ENCODE measurements around the gene DMD. TPM values are rescaled to one million over a fixed set of nuclear protein-coding genes. Genes with fewer than 3 reads are reported as not detected.

The DMD gene
- total and polyA plus RNA-seq, 2 of the 8 experiments (the other 6 are each of a cell fraction or from before 2014, with no cell fraction given), result 4.8 to 7.4 TPM

DNA sequence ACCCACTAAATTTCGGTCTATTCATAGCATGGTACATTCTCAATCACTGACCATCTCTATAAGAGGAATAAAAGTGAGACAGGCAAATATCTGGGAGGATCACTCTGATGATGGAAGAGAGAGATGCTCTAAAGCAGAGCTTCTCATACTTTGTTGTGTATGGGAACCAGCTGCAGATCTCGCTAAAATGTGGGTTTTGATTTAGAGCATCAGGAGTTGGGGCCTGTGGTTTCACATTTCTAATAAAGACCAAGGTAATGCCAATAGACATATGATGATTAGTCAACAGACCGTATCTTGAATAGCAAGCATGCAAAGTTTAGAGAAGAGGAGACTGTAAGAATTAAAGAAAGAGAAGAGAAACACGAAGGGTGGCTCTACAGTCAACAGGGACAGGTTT lies 2032.1 kb downstream of the DMD start:
- H3K79me1 ChIP-seq (ENCODE audit: low read depth, low read length), result no peaks in the 10 kb centered on the region
- no peaks in the 10 kb centered on the region; a peak in 1 of 8 replicates for H3K36me3 ChIP-seq (ENCODE audit: control insufficient read depth in 2 of 4, insufficient read depth in 4 of 4, low read length in 3 of 4)
- no peak overlapping the region for H4K5ac ChIP-seq (ENCODE audit: insufficient read length, low read depth, low read length)
- H3K56ac ChIP-seq (replicated peaks; ENCODE audit: insufficient read length, low read depth, low read length), result no peak overlapping the region
- no peaks in the 10 kb centered on the region for H3K27me3 ChIP-seq (replicated peaks in 1 of 4; ENCODE audit: control insufficient read depth in 3 of 4, extremely low read depth in 1 of 4, insufficient read depth in 3 of 4, low read length in 3 of 4)
- H3K18ac ChIP-seq (ENCODE audit: extremely low read depth, low read length), result no peak overlapping the region
- H3K79me2 ChIP-seq (ENCODE audit: control insufficient read depth in 1 of 2, insufficient read depth in 2 of 2, low read length in 2 of 2), result no peaks in the 10 kb centered on the region
- no peaks in the 10 kb centered on the region for H3K4me1 ChIP-seq (replicated peaks in 1 of 4; ENCODE audit: control insufficient read depth in 3 of 4, insufficient read depth in 4 of 4, low read length in 3 of 4)
- no peak overlapping the region for H2AK5ac ChIP-seq (ENCODE audit: low read depth, low read length)
- no peak overlapping the region for H3K27ac ChIP-seq (ENCODE audit: low read depth, low read length)
- FAIRE-seq (no peak), DNase-seq (ENCODE audit: low read depth in 1 of 2, low spot score in 2 of 2) (no peak)
- no peak overlapping the region for H2BK12ac ChIP-seq (ENCODE audit: low read depth, low read length)
- H2BK20ac ChIP-seq (ENCODE audit: low read length), result no peak overlapping the region
- H3K4ac ChIP-seq (replicated peaks; ENCODE audit: insufficient read length, low read depth, low read length), result no peak overlapping the region
- CTCF ChIA-PET (ENCODE audit: partially characterized antibody), result no interaction called here
- no peak overlapping the region for H4K8ac ChIP-seq (ENCODE audit: extremely low read depth, insufficient read depth, low read length)
- H2BK5ac ChIP-seq (ENCODE audit: low read depth, low read length), result no peak overlapping the region
- H2BK15ac ChIP-seq (ENCODE audit: low read length), result no peak overlapping the region
- no peaks in the 10 kb centered on the region for H3K9me3 ChIP-seq (ENCODE audit: insufficient read depth in 2 of 2, low read depth in 1 of 2, low read length in 1 of 2)
- H3K4me2 ChIP-seq (ENCODE audit: insufficient read depth in 1 of 2, low read depth in 2 of 2, low read length in 2 of 2), result no peak overlapping the region
- no peak overlapping the region for H2AFZ ChIP-seq (ENCODE audit: low read length)
- 95% methylated on average over 2 of the region's 4 CpGs; no CpG with 5 or more reads in 1 of the 2 experiments for WGBS, 2 experiments (ENCODE audit: extremely low coverage in 1 of 2, insufficient coverage in 1 of 2, insufficient read length in 1 of 2, insufficient replicate concordance in 2 of 2, low coverage in 1 of 2, low lambda C conversion rate in 2 of 2, missing lambda C conversion rate in 1 of 2)
- H3K14ac ChIP-seq (ENCODE audit: insufficient read length), result no peak overlapping the region
- H2BK120ac ChIP-seq (replicated peaks; ENCODE audit: low read depth, low read length), result no peak overlapping the region
- H3K23ac ChIP-seq (ENCODE audit: insufficient read length), result no peak overlapping the region
- H3K23me2 ChIP-seq (ENCODE audit: low read depth, low read length), result no peaks in the 10 kb centered on the region
- no peak overlapping the region for H4K91ac ChIP-seq (replicated peaks; ENCODE audit: insufficient read length, low read length)
- POLR2A ChIA-PET (ENCODE audit: partially characterized antibody), result no interaction called here
- H3K4me3 ChIP-seq (ENCODE audit: extremely low read depth in 1 of 4, insufficient read depth in 2 of 4, low read depth in 3 of 4, low read length in 4 of 4), result no peak overlapping the region
- TF ChIP-seq EZH2 (IDR thresholded peaks at IDR 0.05; ENCODE audit: low read depth, low read length, severe bottlenecking), result no peak
- no peak for TF ChIP-seq CBX8 (IDR thresholded peaks at IDR 0.05; ENCODE audit: borderline replicate concordance, low read depth, low read length)
- TF ChIP-seq CREB1 (IDR thresholded peaks at IDR 0.05), result no peak
- no peak overlapping the region for H3K9ac ChIP-seq (replicated peaks in 1 of 4; ENCODE audit: extremely low read depth in 1 of 4, low read depth in 3 of 4, low read length in 3 of 4)
- no peaks in the 10 kb centered on the region for H4K20me1 ChIP-seq (replicated peaks in 1 of 2; ENCODE audit: control insufficient read depth in 1 of 2, insufficient read depth in 2 of 2, low read length in 2 of 2)

All from H1 (cell line).